GM23338 (cell line): Measurements from ENCODE around the gene ABCC9. TPM values are rescaled to one million over a fixed set of nuclear protein-coding genes. Genes with fewer than 3 reads are reported as not detected.

Experiments used
- ATAC-seq: fragments of 200-7000 bp; cut with Tn5 transposase; 3 replicates; pipeline ENCODE4 v1.9.1; 2020
- DNase-seq: peaks from one replicate; pipeline ENCODE4 v3.0.0-alpha.2; 2015; ENCODE audit warnings: low spot score
- H2AFZ ChIP-seq: fragments of 200-600 bp; sonication (generic); 2 replicates; pipeline ENCODE4 v1.8.0; 2016; ENCODE audit warnings: antibody characterized with exemption, mild to moderate bottlenecking, moderate library complexity
- H3F3A ChIP-seq: fragments of 200-600 bp; sonication (generic); replicated peaks from 2 replicates; pipeline ENCODE4 v1.8.0; 2017; ENCODE audit warnings: antibody characterized with exemption, mixed run types, low read depth
- H3K27ac ChIP-seq: fragments of 200-600 bp; sonication (generic); 2 replicates; pipeline ENCODE4 v1.6.1; 2016; ENCODE audit warnings: low read depth
- H3K27me3 ChIP-seq: fragments of 200-600 bp; sonication (generic); 2 replicates; pipeline ENCODE4 v1.8.0; 2016; ENCODE audit warnings: mild to moderate bottlenecking, mixed run types, moderate library complexity; ENCODE audit not compliant: insufficient read depth
- H3K36me3 ChIP-seq: fragments of 200-600 bp; sonication (generic); 2 replicates; pipeline ENCODE4 v1.8.0; 2016; ENCODE audit warnings: mild to moderate bottlenecking; ENCODE audit not compliant: insufficient read depth
- H3K4me1 ChIP-seq: fragments of 200-600 bp; sonication (generic); 2 replicates; pipeline ENCODE4 v1.8.0; 2016; ENCODE audit warnings: mild to moderate bottlenecking, moderate library complexity; ENCODE audit not compliant: insufficient read depth
- H3K4me2 ChIP-seq: fragments of 200-600 bp; sonication (generic); 2 replicates; pipeline ENCODE4 v1.7.1; 2017; ENCODE audit warnings: mixed run types
- H3K4me3 ChIP-seq: fragments of 200-600 bp; sonication (generic); 2 replicates; pipeline ENCODE4 v1.6.1; 2016; ENCODE audit warnings: mixed run types
- H3K79me2 ChIP-seq: fragments of 200-600 bp; sonication (generic); replicated peaks from 2 replicates; pipeline ENCODE4 v1.8.0; 2017; ENCODE audit warnings: mild to moderate bottlenecking; ENCODE audit not compliant: insufficient read depth
- H3K9me2 ChIP-seq: fragments of 200-600 bp; sonication (generic); 2 replicates; pipeline ENCODE4 v1.8.0; 2017; ENCODE audit not compliant: insufficient read depth
- H4K20me1 ChIP-seq: fragments of 200-600 bp; sonication (generic); replicated peaks from 2 replicates; pipeline ENCODE4 v1.8.0; 2017; ENCODE audit warnings: mild to moderate bottlenecking; ENCODE audit not compliant: insufficient read depth
- H3K27ac Mint-ChIP-seq: 2 replicates; pipeline ENCODE4 v1.8.0; 2020; ENCODE audit warnings: inconsistent platforms, mild to moderate bottlenecking, moderate library complexity, mixed read lengths
- H3K27me3 Mint-ChIP-seq: 3 replicates; pipeline ENCODE4 v1.8.0; 2022; ENCODE audit warnings: low read depth, mild to moderate bottlenecking, moderate library complexity, mixed read lengths, inconsistent platforms; ENCODE audit not compliant: insufficient read depth, poor library complexity
- H3K36me3 Mint-ChIP-seq: 3 replicates; pipeline ENCODE4 v1.8.0; 2021; ENCODE audit warnings: low read depth, mild to moderate bottlenecking, inconsistent platforms, moderate library complexity, mixed read lengths
- H3K4me1 Mint-ChIP-seq: 3 replicates; pipeline ENCODE4 v1.8.0; 2020; ENCODE audit warnings: mild to moderate bottlenecking, inconsistent platforms, mixed read lengths
- H3K4me3 Mint-ChIP-seq: 3 replicates; pipeline ENCODE4 v1.8.0; 2021; ENCODE audit warnings: moderate library complexity, mild to moderate bottlenecking, inconsistent platforms, mixed read lengths
- H3K9me3 Mint-ChIP-seq: 3 replicates; pipeline ENCODE4 v1.8.0; 2020; ENCODE audit warnings: moderate library complexity, mild to moderate bottlenecking, inconsistent platforms, mixed read lengths
- CREB1 ChIP-seq: fragments of 250-450 bp; sonication (Bioruptor Pico); IDR thresholded peaks from 2 replicates; pipeline ENCODE4 v1.5.0; 2020; ENCODE audit warnings: low read depth, mild to moderate bottlenecking, moderate library complexity
- ETS1 ChIP-seq: IDR thresholded peaks from 2 replicates; pipeline ENCODE4 v1.6.1; 2016; ENCODE audit warnings: antibody characterized with exemption
- EZH2 ChIP-seq: fragments of 200-600 bp; sonication (generic); IDR thresholded peaks from one replicate; pipeline ENCODE4 v1.8.0; 2017; ENCODE audit warnings: antibody characterized with exemption, mild to moderate bottlenecking, low read depth; ENCODE audit not compliant: unreplicated experiment
- EZH2phosphoT487 ChIP-seq: fragments of 200-600 bp; sonication (generic); IDR thresholded peaks from one replicate; pipeline ENCODE4 v1.8.1; 2018; ENCODE audit warnings: antibody characterized with exemption; ENCODE audit not compliant: unreplicated experiment
- JUNB ChIP-seq: IDR thresholded peaks from one replicate; pipeline ENCODE4 v1.6.1; 2016; ENCODE audit warnings: antibody characterized with exemption; ENCODE audit not compliant: unreplicated experiment
- NANOG ChIP-seq: IDR thresholded peaks from 2 replicates; pipeline ENCODE4 v1.6.1; 2016; ENCODE audit warnings: antibody characterized with exemption, borderline replicate concordance
- POLR2AphosphoS5 ChIP-seq: IDR thresholded peaks from 2 replicates; pipeline ENCODE4 v1.6.1; 2016; ENCODE audit warnings: antibody characterized with exemption, low read depth
- REST ChIP-seq: IDR thresholded peaks from one replicate; pipeline ENCODE4 v1.6.1; 2018; ENCODE audit warnings: antibody characterized with exemption; ENCODE audit not compliant: unreplicated experiment
- STAT1 ChIP-seq: IDR thresholded peaks from one replicate; pipeline ENCODE4 v1.6.1; 2016; ENCODE audit warnings: antibody characterized with exemption; ENCODE audit not compliant: unreplicated experiment
- ZNF114 ChIP-seq: fragments of 250-450 bp; sonication (Bioruptor Pico); IDR thresholded peaks from 2 replicates; pipeline ENCODE4 v1.5.0; 2020; ENCODE audit warnings: mild to moderate bottlenecking, moderate library complexity
- ZNF331 ChIP-seq: fragments of 250-450 bp; sonication (Bioruptor Pico); IDR thresholded peaks from 2 replicates; pipeline ENCODE4 v1.5.0; 2020; ENCODE audit warnings: low read depth, mild to moderate bottlenecking, moderate library complexity
- polyA plus RNA-seq: library from polyadenylated mRNA; unstranded; fragments of >200 nt; fragmentation: Nextera tagmentation; extraction: Ambion mirVana; gene quantifications from 2 replicates; pipeline ENCODE4 v1.2.1, GENCODE V29; 2016
- total RNA-seq: library from RNA; depleted of rRNA; stranded (reverse); fragments of >200 nt; shearing (Covaris generic); gene quantifications from 2 replicates; pipeline ENCODE4 v1.2.3, GENCODE V29; 2014
- TF ChIP-seq, protein P1 (sequence below), 2 experiments: fragments of 200-600 bp in 1 of 2; sonication (generic) in 1 of 2; conservative IDR thresholded peaks; 2 replicates each; pipeline versions ENCODE4 v1.5.1 to v1.6.1; 2016 to 2017; ENCODE audit warnings: antibody characterized with exemption in 2 of 2, low read depth in 2 of 2, mild to moderate bottlenecking in 2 of 2, moderate library complexity in 1 of 2
- TF ChIP-seq, protein P2 (sequence below): fragments of 250-450 bp; sonication (Bioruptor Pico); IDR thresholded peaks from 2 replicates; pipeline ENCODE4 v1.5.0; 2020; ENCODE audit warnings: mild to moderate bottlenecking, moderate library complexity

The ABCC9 gene
- total and polyA plus RNA-seq, 2 experiments from 2014 or later, result not detected

GRCh38 chr12:21934173-21934572, 7.1 kb downstream of the ABCC9 start:
- TF ChIP-seq ZNF114 (CRISPR knock-in tag) (no peak), NANOG (no peak), EZH2phosphoT487 (no peak), CREB1 (CRISPR knock-in tag) (no peak), EZH2 (no peak), POLR2AphosphoS5 (no peak), REST (no peak), JUNB (no peak), ETS1 (no peak), STAT1 (no peak), ZNF331 (no peak)
- TF ChIP-seq, protein P1, sequence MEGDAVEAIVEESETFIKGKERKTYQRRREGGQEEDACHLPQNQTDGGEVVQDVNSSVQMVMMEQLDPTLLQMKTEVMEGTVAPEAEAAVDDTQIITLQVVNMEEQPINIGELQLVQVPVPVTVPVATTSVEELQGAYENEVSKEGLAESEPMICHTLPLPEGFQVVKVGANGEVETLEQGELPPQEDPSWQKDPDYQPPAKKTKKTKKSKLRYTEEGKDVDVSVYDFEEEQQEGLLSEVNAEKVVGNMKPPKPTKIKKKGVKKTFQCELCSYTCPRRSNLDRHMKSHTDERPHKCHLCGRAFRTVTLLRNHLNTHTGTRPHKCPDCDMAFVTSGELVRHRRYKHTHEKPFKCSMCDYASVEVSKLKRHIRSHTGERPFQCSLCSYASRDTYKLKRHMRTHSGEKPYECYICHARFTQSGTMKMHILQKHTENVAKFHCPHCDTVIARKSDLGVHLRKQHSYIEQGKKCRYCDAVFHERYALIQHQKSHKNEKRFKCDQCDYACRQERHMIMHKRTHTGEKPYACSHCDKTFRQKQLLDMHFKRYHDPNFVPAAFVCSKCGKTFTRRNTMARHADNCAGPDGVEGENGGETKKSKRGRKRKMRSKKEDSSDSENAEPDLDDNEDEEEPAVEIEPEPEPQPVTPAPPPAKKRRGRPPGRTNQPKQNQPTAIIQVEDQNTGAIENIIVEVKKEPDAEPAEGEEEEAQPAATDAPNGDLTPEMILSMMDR (conservative IDR thresholded peaks at IDR 0.05; ENCODE audit: low read depth in 2 of 2), result no peak
- TF ChIP-seq, protein P2, sequence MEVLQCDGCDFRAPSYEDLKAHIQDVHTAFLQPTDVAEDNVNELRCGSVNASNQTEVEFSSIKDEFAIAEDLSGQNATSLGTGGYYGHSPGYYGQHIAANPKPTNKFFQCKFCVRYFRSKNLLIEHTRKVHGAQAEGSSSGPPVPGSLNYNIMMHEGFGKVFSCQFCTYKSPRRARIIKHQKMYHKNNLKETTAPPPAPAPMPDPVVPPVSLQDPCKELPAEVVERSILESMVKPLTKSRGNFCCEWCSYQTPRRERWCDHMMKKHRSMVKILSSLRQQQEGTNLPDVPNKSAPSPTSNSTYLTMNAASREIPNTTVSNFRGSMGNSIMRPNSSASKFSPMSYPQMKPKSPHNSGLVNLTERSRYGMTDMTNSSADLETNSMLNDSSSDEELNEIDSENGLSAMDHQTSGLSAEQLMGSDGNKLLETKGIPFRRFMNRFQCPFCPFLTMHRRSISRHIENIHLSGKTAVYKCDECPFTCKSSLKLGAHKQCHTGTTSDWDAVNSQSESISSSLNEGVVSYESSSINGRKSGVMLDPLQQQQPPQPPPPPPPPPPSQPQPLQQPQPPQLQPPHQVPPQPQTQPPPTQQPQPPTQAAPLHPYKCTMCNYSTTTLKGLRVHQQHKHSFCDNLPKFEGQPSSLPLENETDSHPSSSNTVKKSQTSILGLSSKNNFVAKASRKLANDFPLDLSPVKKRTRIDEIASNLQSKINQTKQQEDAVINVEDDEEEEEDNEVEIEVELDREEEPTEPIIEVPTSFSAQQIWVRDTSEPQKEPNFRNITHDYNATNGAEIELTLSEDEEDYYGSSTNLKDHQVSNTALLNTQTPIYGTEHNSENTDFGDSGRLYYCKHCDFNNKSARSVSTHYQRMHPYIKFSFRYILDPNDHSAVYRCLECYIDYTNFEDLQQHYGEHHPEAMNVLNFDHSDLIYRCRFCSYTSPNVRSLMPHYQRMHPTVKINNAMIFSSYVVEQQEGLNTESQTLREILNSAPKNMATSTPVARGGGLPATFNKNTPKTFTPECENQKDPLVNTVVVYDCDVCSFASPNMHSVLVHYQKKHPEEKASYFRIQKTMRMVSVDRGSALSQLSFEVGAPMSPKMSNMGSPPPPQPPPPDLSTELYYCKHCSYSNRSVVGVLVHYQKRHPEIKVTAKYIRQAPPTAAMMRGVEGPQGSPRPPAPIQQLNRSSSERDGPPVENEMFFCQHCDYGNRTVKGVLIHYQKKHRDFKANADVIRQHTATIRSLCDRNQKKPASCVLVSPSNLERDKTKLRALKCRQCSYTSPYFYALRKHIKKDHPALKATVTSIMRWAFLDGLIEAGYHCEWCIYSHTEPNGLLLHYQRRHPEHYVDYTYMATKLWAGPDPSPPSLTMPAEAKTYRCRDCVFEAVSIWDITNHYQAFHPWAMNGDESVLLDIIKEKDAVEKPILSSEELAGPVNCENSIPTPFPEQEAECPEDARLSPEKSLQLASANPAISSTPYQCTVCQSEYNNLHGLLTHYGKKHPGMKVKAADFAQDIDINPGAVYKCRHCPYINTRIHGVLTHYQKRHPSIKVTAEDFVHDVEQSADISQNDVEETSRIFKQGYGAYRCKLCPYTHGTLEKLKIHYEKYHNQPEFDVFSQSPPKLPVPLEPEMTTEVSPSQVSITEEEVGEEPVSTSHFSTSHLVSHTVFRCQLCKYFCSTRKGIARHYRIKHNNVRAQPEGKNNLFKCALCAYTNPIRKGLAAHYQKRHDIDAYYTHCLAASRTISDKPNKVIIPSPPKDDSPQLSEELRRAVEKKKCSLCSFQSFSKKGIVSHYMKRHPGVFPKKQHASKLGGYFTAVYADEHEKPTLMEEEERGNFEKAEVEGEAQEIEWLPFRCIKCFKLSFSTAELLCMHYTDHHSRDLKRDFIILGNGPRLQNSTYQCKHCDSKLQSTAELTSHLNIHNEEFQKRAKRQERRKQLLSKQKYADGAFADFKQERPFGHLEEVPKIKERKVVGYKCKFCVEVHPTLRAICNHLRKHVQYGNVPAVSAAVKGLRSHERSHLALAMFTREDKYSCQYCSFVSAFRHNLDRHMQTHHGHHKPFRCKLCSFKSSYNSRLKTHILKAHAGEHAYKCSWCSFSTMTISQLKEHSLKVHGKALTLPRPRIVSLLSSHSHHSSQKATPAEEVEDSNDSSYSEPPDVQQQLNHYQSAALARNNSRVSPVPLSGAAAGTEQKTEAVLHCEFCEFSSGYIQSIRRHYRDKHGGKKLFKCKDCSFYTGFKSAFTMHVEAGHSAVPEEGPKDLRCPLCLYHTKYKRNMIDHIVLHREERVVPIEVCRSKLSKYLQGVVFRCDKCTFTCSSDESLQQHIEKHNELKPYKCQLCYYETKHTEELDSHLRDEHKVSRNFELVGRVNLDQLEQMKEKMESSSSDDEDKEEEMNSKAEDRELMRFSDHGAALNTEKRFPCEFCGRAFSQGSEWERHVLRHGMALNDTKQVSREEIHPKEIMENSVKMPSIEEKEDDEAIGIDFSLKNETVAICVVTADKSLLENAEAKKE (CRISPR knock-in tag), result no peak
- H3K4me3 Mint-ChIP-seq, result no peak overlapping the region
- Histone ChIP-seq H4K20me1 (no peaks in the 10 kb centered on the region), H3K9me2 (no peaks in the 10 kb centered on the region), H3K4me1 (no peaks in the 10 kb centered on the region), H2AFZ (no peak overlapping the region), H3K4me3 (no peak overlapping the region), H3K4me2 (no peak overlapping the region), H3K27ac (no peak overlapping the region), H3K79me2 (no peaks in the 10 kb centered on the region), H3K36me3 (no peaks in the 10 kb centered on the region), H3F3A (no peaks in the 10 kb centered on the region), H3K27me3 (peaks cover 6% of the 10 kb centered on the region)
- H3K27me3 Mint-ChIP-seq, result no peaks in the 10 kb centered on the region
- H3K27ac Mint-ChIP-seq, result no peak overlapping the region
- ATAC-seq (no peak), DNase-seq (no peak)
- no peaks in the 10 kb centered on the region; the same call in 2 of the 3 replicates for H3K9me3 Mint-ChIP-seq
- H3K36me3 Mint-ChIP-seq, result no peaks in the 10 kb centered on the region
- peaks cover 2% of the 10 kb centered on the region; the same call in 2 of the 3 replicates for H3K4me1 Mint-ChIP-seq
